ENCODE data around the gene RABGAP1L. TPM values are rescaled to one million over a fixed set of nuclear protein-coding genes. Genes with fewer than 3 reads are reported as not detected.

The RABGAP1L gene
- total RNA-seq, 4 donors from 2014 or later: 48.2 to 102 (median 59.1) TPM

- Histone ChIP-seq H3K4me1 (no peaks in the 10 kb centered on the region), H3K27me3 (no peaks in the 10 kb centered on the region), H3K9me3 (no peaks in the 10 kb centered on the region), H3K4me3 (no peak overlapping the region), H3K36me3 (no peaks in the 10 kb centered on the region), H3K27ac (no peak overlapping the region)
- no peak for DNase-seq (ENCODE audit: low spot score in 2 of 2)
- TF ChIP-seq POLR2A (IDR thresholded peaks at IDR 0.05) (no peak), EP300 (IDR thresholded peaks at IDR 0.05) (no peak), POLR2AphosphoS5 (IDR thresholded peaks at IDR 0.05) (no peak), CTCF (IDR thresholded peaks at IDR 0.05) (no peak)
- WGBS: 97% methylated on average over 3 of the region's 3 CpGs
Observed at GRCh38 chr1:174352883-174353608, 193.7 kb downstream of the RABGAP1L start.

- peaks cover 6% of the 10 kb centered on the region for H3K4me1 ChIP-seq
- H3K36me3 ChIP-seq: no peaks in the 10 kb centered on the region
- H3K9me3 ChIP-seq: no peaks in the 10 kb centered on the region
- H3K4me3 ChIP-seq: no peak overlapping the region
- DNase-seq (ENCODE audit: low spot score in 2 of 2): no peak
- no peaks in the 10 kb centered on the region for H3K27me3 ChIP-seq
- H3K27ac ChIP-seq: no peak overlapping the region
- 66% methylated on average over 3 of the region's 3 CpGs for WGBS
- TF ChIP-seq POLR2A (IDR thresholded peaks at IDR 0.05): no peak
- TF ChIP-seq CTCF (IDR thresholded peaks at IDR 0.05): no peak
- no peak for TF ChIP-seq EP300 (IDR thresholded peaks at IDR 0.05)
- TF ChIP-seq POLR2AphosphoS5 (IDR thresholded peaks at IDR 0.05): no peak
Observed at GRCh38 chr1:174358344-174358743, 199.0 kb downstream of the RABGAP1L start.

- WGBS: 89% methylated on average over 6 of the region's 6 CpGs
- H3K27ac ChIP-seq: no peak overlapping the region
- H3K9me3 ChIP-seq: no peaks in the 10 kb centered on the region
- H3K4me3 ChIP-seq: no peak overlapping the region
- DNase-seq (ENCODE audit: low spot score in 2 of 2): no peak
- H3K4me1 ChIP-seq: peaks cover 6% of the 10 kb centered on the region
- no peaks in the 10 kb centered on the region for H3K27me3 ChIP-seq
- TF ChIP-seq POLR2A (IDR thresholded peaks at IDR 0.05): no peak
- TF ChIP-seq POLR2AphosphoS5 (IDR thresholded peaks at IDR 0.05): no peak
- no peak for TF ChIP-seq EP300 (IDR thresholded peaks at IDR 0.05)
- no peak for TF ChIP-seq CTCF (IDR thresholded peaks at IDR 0.05)
- H3K36me3 ChIP-seq: no peaks in the 10 kb centered on the region
Observed at GRCh38 chr1:174358786-174359453, 199.6 kb downstream of the RABGAP1L start.

GRCh38 chr1:174359454-174359805 is 200.1 kb downstream of the RABGAP1L start:
- Histone ChIP-seq H3K4me3 (no peak overlapping the region), H3K4me1 (peaks cover 6% of the 10 kb centered on the region), H3K27ac (no peak overlapping the region), H3K36me3 (no peaks in the 10 kb centered on the region), H3K9me3 (no peaks in the 10 kb centered on the region), H3K27me3 (no peaks in the 10 kb centered on the region)
- 70% methylated on average over 2 of the region's 2 CpGs for WGBS
- TF ChIP-seq CTCF (IDR thresholded peaks at IDR 0.05) (no peak), EP300 (IDR thresholded peaks at IDR 0.05) (no peak), POLR2AphosphoS5 (IDR thresholded peaks at IDR 0.05) (no peak), POLR2A (IDR thresholded peaks at IDR 0.05) (no peak)
- no peak for DNase-seq (ENCODE audit: low spot score in 2 of 2)

- TF ChIP-seq EP300 (IDR thresholded peaks at IDR 0.05) (no peak), CTCF (IDR thresholded peaks at IDR 0.05) (no peak), POLR2AphosphoS5 (IDR thresholded peaks at IDR 0.05) (no peak), POLR2A (IDR thresholded peaks at IDR 0.05) (no peak)
- H3K27ac ChIP-seq: no peak overlapping the region
- H3K9me3 ChIP-seq: no peaks in the 10 kb centered on the region
- WGBS: 93% methylated on average over 8 of the region's 8 CpGs
- no peaks in the 10 kb centered on the region for H3K4me1 ChIP-seq
- no peaks in the 10 kb centered on the region for H3K27me3 ChIP-seq
- no peak overlapping the region for H3K4me3 ChIP-seq
- no peaks in the 10 kb centered on the region for H3K36me3 ChIP-seq
- no peak for DNase-seq (ENCODE audit: low spot score in 2 of 2)
Observed at GRCh38 chr1:174364996-174365736, 205.8 kb downstream of the RABGAP1L start.
